ENCODE data around the gene C3. TPM values are rescaled to one million over a fixed set of nuclear protein-coding genes. Genes with fewer than 3 reads are reported as not detected.
"Not testable (repeated sequence)": the region's sequence is repeated elsewhere in the genome, so short reads cannot be mapped to it uniquely, and the experiment has no call there.

C3 gene
- total and polyA plus RNA-seq, 8 donors: 14.2 to 881 (median 65.4) TPM

GRCh38 chr19:6632747-6633455 is 87.5 kb downstream of the C3 start:
- H3K4me3 ChIP-seq, H3K36me3 ChIP-seq, H3K27me3 ChIP-seq, H3K9me3 ChIP-seq, H3K27ac ChIP-seq, H3K4me1 ChIP-seq: not testable (repeated sequence)
- TF ChIP-seq CTCF (IDR thresholded peaks at IDR 0.05): peak; percentile 72 to 75
- ATAC-seq: peak; percentile 81
- peak; percentile 38 to 92 (median 70) for DNase-seq
- intact Hi-C loops (cut with DNase I): loop anchor here in 1 of 2 donors (5.0 to 10.0 kb wide), 2 partner anchors 118 to 229 kb away; no protein-coding TSS in a partner anchor

- peak; percentile 81 to 87 for TF ChIP-seq CTCF (IDR thresholded peaks at IDR 0.05)
- intact Hi-C loops (cut with DNase I): loop anchor here in 1 of 2 donors (5.0 to 10.0 kb wide), 2 partner anchors 117 to 230 kb away; no protein-coding TSS in a partner anchor
Observed at GRCh38 chr19:6632002-6632621, 88.3 kb downstream of the C3 start.

More at GRCh38 chr19:6632002-6632621, 88.3 kb downstream of the C3 start:
- Histone ChIP-seq H3K4me3 (no peak overlapping the region), H3K36me3 (no peaks in the 10 kb centered on the region), H3K4me1 (no peaks in the 10 kb centered on the region), H3K9me3 (no peaks in the 10 kb centered on the region), H3K27ac (no peak overlapping the region), H3K27me3 (peaks cover 0 to 1% of the 10 kb centered on the region in 2 donors)
- ATAC-seq (peak; percentile 97), DNase-seq (peak in 3 of 4 donors; percentile 53 to 83 (median 66))

Small RNA genes within 50 kb of the gene (microRNA-seq; reads per million reads assigned to microRNA genes)
- gene MIR6791: 0.67 to 1.8 reads per million in 2 donors

Other genes with a start within 250 kb of the C3 start
- gene DENND1C, start 238.9 kb downstream of the C3 start, total RNA-seq: 10 to 100 TPM in 1 of 2 donors, 1 to 10 TPM in 1; 6.7 to 11.8 TPM
- gene DENND1C, start 238.9 kb downstream of the C3 start, polyA plus RNA-seq (ENCODE audit: insufficient read length in 6 of 6): 10 to 100 TPM; 17.5 to 22.1 (median 19.7) TPM
- under 1 TPM; 0.35 to 0.65 TPM for gene TUBB4A, start 218.3 kb downstream of the C3 start, total RNA-seq
- gene TUBB4A, start 218.3 kb downstream of the C3 start, polyA plus RNA-seq (ENCODE audit: insufficient read length in 6 of 6): 1 to 10 TPM; 3.6 to 5.9 (median 4.9) TPM
- gene TNFSF9, start 189.6 kb downstream of the C3 start, total RNA-seq: 10 to 100 TPM in 1 of 2 donors, 1 to 10 TPM in 1; 5.5 to 10.2 TPM
- under 1 TPM; 0.20 to 0.70 (median 0.30) TPM for gene TNFSF9, start 189.6 kb downstream of the C3 start, polyA plus RNA-seq (ENCODE audit: insufficient read length in 6 of 6)
- gene CD70, start 129.5 kb downstream of the C3 start, total RNA-seq: under 1 TPM in 1 of 2 donors, not detected in 1; 0.42 TPM
- gene CD70, start 129.5 kb downstream of the C3 start, polyA plus RNA-seq (ENCODE audit: insufficient read length in 6 of 6): under 1 TPM in 3 of 6 donors, not detected in 3; 0.22 to 0.53 (median 0.36) TPM
- gene TNFSF14, start 50.5 kb downstream of the C3 start, total RNA-seq: 1 to 10 TPM; 2.1 to 6.2 TPM
- under 1 TPM; 0.13 to 0.95 (median 0.34) TPM for gene TNFSF14, start 50.5 kb downstream of the C3 start, polyA plus RNA-seq (ENCODE audit: insufficient read length in 6 of 6)
- gene GPR108, start 16.9 kb upstream of the C3 start, total RNA-seq: 10 to 100 TPM; 64.1 to 81.7 TPM
- 10 to 100 TPM; 51.0 to 77.7 (median 58.0) TPM for gene GPR108, start 16.9 kb upstream of the C3 start, polyA plus RNA-seq (ENCODE audit: insufficient read length in 6 of 6)
- gene TRIP10, start 19.0 kb upstream of the C3 start, total RNA-seq: 10 to 100 TPM; 62.3 to 75.3 TPM
- gene TRIP10, start 19.0 kb upstream of the C3 start, polyA plus RNA-seq (ENCODE audit: insufficient read length in 6 of 6): 100 to 1,000 TPM in 3 of 6 donors, 10 to 100 TPM in 3; 84.9 to 120 (median 104) TPM
- gene SH2D3A, start 46.8 kb upstream of the C3 start, total RNA-seq: 10 to 100 TPM; 24.2 to 27.6 TPM
- gene SH2D3A, start 46.8 kb upstream of the C3 start, polyA plus RNA-seq (ENCODE audit: insufficient read length in 6 of 6): 1 to 10 TPM; 6.9 to 8.7 (median 7.9) TPM
- 10 to 100 TPM; 11.5 to 51.3 TPM for gene VAV1, start 52.1 kb upstream of the C3 start, total RNA-seq
- gene VAV1, start 52.1 kb upstream of the C3 start, polyA plus RNA-seq (ENCODE audit: insufficient read length in 6 of 6): 1 to 10 TPM; 2.0 to 3.1 (median 2.7) TPM
- 10 to 100 TPM in 1 of 2 donors, 1 to 10 TPM in 1; 1.3 to 15.2 TPM for gene ADGRE1, start 166.9 kb upstream of the C3 start, total RNA-seq
- under 1 TPM; 0.09 to 0.55 (median 0.24) TPM for gene ADGRE1, start 166.9 kb upstream of the C3 start, polyA plus RNA-seq (ENCODE audit: insufficient read length in 6 of 6)

Measured in left lung (tissue), 10 donors.